Parathyroid adenoma (tissue), 2 donors: Measurements from ENCODE around the gene YIPF6.

Experiments used
- H2AFZ ChIP-seq: fragments of 300-600 bp; sonication (generic); one replicate; pipeline ENCODE4 v1.7.0; 2017; ENCODE audit warnings: antibody characterized with exemption, mild to moderate bottlenecking
- H3K27ac ChIP-seq: fragments of 300-600 bp; sonication (generic); one replicate; pipeline ENCODE4 v1.7.0; 2017
- H3K27me3 ChIP-seq: fragments of 300-600 bp; sonication (generic); one replicate; pipeline ENCODE4 v1.7.0; 2017; ENCODE audit warnings: low read length; ENCODE audit not compliant: control insufficient read depth, insufficient read depth
- H3K36me3 ChIP-seq: fragments of 300-600 bp; sonication (generic); one replicate; pipeline ENCODE4 v1.7.0; 2017; ENCODE audit warnings: low read length; ENCODE audit not compliant: control insufficient read depth, insufficient read depth
- H3K4me1 ChIP-seq: fragments of 300-600 bp; sonication (generic); one replicate; pipeline ENCODE4 v1.7.0; 2017; ENCODE audit warnings: control low read depth
- H3K4me2 ChIP-seq: fragments of 300-600 bp; sonication (generic); one replicate; pipeline ENCODE4 v1.7.0; 2017; ENCODE audit warnings: low read length
- H3K4me3 ChIP-seq: fragments of 300-600 bp; sonication (generic); one replicate; pipeline ENCODE4 v1.7.0; 2017; ENCODE audit warnings: low read depth, low read length
- H3K79me2 ChIP-seq: fragments of 300-600 bp; sonication (generic); one replicate; pipeline ENCODE4 v1.7.0; 2017; ENCODE audit warnings: control low read depth
- H3K9ac ChIP-seq: fragments of 300-600 bp; sonication (generic); one replicate; pipeline ENCODE4 v1.7.0; 2017; ENCODE audit warnings: mild to moderate bottlenecking
- H3K9me3 ChIP-seq: fragments of 300-600 bp; sonication (generic); one replicate; pipeline ENCODE4 v1.7.0; 2017; ENCODE audit warnings: low read length; ENCODE audit not compliant: control insufficient read depth
- CTCF ChIP-seq: fragments of 300-600 bp; sonication (generic); IDR thresholded peaks from one replicate; pipeline ENCODE4 v1.7.0; 2017; ENCODE audit warnings: antibody characterized with exemption, mild to moderate bottlenecking
- donor health status: primary hyperparathyroidism.

The YIPF6 gene

DNA sequence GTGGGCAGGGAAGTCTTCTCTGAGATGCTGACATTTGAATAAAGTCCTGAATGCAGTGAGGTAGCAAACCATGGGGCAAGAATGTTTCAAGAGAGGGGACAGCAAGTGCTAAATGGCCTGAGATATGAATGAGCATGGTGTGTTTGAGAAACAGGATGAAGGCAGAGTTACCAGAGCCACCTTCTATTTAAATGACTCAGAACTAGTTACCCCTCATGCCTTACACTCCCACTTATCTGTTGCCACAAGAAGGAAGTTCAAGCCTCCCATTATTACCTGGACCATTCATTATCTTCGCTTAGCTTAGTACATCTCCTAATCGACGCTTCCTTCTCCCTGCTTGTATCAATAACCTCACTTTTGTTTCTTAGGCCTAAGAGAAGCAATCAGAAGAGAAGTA is 81.0 kb downstream of the YIPF6 start:
- Histone ChIP-seq H3K27ac (no peak overlapping the region), H3K9ac (no peak overlapping the region), H3K79me2 (no peaks in the 10 kb centered on the region), H3K4me3 (no peak overlapping the region), H2AFZ (no peak overlapping the region), H3K9me3 (no peaks in the 10 kb centered on the region), H3K36me3 (no peaks in the 10 kb centered on the region), H3K4me1 (no peaks in the 10 kb centered on the region), H3K27me3 (no peaks in the 10 kb centered on the region), H3K4me2 (no peak overlapping the region)
- no peak for TF ChIP-seq CTCF

- H3K4me1 ChIP-seq = no peaks in the 10 kb centered on the region
- H3K4me2 ChIP-seq = no peak overlapping the region
- H3K36me3 ChIP-seq = no peaks in the 10 kb centered on the region
- no peak overlapping the region for H3K27ac ChIP-seq
- TF ChIP-seq CTCF = no peak
- H3K9ac ChIP-seq = no peak overlapping the region
- no peaks in the 10 kb centered on the region for H3K79me2 ChIP-seq
- H3K27me3 ChIP-seq = no peaks in the 10 kb centered on the region
- no peak overlapping the region for H2AFZ ChIP-seq
- H3K4me3 ChIP-seq = no peak overlapping the region
- H3K9me3 ChIP-seq = no peaks in the 10 kb centered on the region
These were observed 85.4 kb downstream of the YIPF6 start for GRCh38 chrX:68584221-68584620.
